ENCODE measurements around the gene AASDHPPT. TPM values are rescaled to one million over a fixed set of nuclear protein-coding genes. Genes with fewer than 3 reads are reported as not detected.
A peak's percentile ranks its signal among the peaks of the same experiment; 100 is the strongest.

AASDHPPT gene
- total RNA-seq, 1 experiment from 2014 or later: 74.6 TPM

DNA sequence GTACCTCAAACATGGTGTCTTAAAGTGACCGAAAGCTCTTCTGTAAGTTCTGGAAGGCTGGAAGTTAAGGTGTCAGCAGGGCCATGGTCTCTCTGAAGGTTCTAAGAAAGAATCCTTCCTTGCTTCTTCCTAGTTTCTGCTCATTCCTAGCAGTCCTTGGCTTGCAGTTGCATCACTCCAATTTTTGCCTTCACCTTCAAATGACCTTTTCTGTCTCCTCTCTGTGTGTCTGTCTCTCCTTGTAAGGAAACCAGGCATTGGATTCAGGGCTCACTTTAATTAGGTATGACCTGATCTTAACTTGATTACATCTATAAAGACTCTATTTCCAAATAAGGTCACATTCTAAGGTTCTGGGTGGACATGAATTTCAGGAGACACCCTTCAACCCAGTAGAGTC, 8.7 kb downstream of the AASDHPPT start:
- DNase-seq (ENCODE audit: low read depth): no peak

DNA sequence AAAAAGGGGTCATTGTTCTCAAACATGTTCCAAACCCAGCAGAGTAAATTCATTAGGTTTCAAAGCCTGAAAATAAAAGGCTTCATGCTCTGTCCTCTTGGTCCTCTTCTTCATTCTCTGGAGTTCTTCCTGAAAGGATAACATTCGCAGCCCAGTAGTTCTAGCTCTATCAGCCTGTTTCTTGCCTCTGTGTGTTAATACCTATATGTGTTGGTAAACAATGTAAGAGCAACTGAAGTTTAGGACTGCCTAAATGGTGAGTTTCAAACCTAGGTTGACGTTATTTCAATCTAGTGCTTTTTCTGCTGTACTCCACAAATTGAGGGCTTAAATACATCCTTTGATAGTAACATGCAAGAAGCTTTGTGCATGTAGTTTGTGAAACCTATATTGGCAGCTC, 9.4 kb downstream of the AASDHPPT start:
- no peak for DNase-seq (ENCODE audit: low read depth)

DNA sequence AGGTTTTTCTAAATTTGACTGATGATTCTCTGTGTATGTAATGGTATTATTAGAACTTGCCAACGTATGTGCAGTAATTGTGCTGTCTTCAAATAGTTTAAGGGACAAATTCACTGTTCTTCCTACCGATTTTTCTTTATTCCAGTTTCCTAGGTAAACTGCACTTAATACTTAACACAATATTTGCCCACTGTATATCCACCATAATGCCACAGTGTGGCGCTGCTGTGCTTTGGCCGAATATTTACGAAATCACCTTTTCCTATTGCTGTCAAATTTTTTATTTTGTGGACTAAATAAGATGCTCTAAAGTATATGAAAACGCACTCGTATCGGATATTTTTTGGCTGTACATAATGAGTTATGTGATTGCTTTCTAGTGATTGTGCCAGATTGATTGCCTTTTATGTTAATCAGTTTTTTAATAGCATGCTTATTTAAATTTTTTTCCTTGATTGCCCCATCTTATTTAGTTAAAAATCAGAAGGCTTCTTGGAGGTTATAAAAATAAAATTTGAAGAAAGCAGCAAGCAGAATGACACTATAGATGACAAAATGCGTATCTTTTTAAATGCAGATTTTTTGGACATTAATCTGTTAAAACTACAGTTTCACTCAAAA, 10.5 kb downstream of the AASDHPPT start:
- peak; percentile 54 for DNase-seq (ENCODE audit: low read depth)

DNA sequence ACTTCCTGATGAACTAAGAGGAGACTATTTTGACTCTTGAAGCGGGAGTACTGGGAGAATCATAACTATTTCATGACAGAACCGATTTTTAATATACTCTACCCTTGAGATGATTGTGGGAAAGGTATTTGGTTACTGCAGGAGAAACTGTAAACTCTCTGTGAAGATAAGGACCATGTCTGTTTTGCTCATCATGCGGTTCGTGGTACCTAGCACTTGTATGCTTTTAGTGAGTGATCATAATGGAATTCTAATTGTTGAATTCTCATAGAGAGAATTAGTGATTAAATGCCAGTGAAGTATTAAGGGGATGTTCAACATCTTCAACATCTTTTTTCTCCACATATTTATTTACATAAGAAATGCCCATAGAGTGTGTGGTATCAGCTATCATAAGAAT, 11.4 kb downstream of the AASDHPPT start:
- peak; percentile 8 for DNase-seq (ENCODE audit: low read depth)

DNA sequence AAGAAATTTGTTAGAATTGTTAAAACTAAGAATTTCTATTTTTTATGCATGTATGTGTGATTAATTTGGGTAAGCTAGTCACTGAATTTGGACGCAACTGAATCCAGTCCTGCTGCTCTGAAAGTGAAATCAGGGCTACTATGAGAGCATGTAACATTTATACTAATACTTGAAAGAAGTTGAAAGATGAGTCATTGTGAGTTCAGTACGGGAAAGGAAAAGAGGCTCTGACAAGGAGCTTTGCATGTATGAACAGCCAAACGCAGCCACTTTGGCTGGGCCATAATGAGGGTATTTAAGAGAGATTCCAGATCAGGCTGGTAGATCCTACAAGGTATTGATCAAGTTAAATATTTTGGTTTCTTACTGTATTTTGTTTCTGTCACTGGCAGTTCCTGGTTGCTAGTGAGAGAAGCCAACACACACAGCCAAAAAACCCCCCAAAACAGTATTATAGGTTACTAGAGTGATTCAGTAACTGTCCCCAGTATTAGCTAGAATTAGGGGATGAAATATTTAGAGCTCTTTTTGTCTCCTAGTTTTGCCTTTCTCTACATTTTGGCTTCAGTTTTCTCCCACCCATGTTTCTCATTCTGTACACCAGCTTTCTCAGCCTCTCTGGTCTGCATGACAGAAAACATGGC, 14.1 kb downstream of the AASDHPPT start:
- peak; percentile 70 for DNase-seq (ENCODE audit: low read depth)

DNA sequence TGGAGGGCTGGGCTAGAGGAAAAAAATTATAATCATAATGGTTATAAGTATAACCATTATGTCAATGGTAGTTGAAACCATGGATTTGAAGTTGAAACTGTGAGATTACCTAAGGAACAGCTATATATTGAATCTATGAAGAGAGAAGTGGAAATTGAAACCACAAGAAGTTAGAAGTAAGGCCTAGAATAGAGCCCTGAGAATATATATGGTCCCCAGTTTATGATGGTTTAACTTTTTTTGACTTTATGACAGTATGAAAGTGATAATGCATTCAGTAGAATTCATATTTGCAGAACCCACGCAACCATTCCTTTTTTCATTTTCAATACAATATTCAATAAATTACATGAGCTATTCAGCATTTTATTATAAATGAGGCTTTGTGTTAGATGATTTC, 15.0 kb downstream of the AASDHPPT start:
- no peak for DNase-seq (ENCODE audit: low read depth)

DNA sequence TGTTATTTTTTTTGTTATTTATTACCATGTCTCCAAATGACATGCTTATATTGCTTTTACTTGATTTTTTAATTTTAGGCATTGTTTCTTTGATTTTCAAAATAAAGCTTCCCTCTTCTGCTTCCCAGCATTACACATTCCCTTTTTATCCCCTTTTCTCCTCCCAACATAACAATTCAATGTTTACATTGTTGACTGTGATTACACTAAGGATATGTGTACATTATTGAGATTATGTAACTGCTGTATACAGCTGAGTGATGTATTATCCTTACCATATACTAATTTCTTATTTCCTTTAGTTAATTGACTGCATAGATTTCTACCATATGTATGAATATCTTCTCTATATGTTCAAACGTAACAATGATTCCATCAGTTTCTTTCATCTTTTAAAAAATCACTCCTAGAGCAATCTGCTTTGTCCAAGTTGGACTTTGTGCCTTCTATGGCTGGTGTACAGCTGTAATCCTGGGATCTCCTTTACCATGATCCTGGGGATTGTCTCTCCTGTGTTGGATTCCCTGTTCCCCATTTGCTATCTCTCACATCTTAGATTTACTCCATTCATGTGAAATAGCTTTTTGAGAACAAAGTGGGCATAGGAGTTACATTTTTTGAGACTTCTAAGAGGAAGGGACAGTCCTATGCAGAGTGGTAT, 21.6 kb downstream of the AASDHPPT start:
- DNase-seq (ENCODE audit: low read depth): no peak

DNA sequence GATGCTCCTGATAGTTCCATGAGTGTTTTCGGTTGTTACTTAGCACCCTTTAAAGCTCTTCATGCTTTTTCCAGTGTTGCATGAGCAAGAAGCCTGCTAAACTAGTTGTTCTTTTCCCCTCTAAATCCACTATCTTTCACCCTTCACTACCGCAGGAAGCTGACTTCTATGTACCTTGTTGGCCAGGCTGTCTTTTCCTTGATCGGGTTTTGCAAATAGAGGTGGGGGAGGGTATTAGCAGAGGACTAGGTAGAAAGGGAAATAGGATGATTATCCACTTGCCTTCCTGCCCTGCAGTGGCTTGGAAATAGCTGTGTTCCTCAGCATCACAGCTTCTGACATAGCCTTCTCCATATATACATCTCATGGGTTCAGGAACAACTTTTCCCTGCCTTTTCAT, 23.9 kb downstream of the AASDHPPT start:
- no peak for DNase-seq (ENCODE audit: low read depth)

DNA sequence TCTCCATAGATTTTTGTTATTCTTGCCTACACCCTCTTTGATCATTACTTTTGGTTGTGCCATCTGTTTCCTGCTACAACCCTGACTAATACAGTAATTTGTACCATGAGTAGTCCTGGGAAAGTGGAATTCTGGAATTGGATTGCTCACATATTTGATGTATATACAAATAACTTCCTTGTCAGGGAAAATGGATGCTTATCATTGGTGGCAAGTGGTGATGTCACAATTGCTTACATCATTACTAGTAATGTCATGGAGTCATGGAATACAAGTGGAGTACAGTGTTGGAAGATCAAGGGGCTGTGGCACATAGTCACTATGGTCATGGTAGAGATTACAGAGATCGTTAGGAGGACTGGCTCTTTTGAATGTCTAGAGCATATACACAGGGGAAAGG, 24.4 kb downstream of the AASDHPPT start:
- DNase-seq (ENCODE audit: low read depth): peak; percentile 34

DNA sequence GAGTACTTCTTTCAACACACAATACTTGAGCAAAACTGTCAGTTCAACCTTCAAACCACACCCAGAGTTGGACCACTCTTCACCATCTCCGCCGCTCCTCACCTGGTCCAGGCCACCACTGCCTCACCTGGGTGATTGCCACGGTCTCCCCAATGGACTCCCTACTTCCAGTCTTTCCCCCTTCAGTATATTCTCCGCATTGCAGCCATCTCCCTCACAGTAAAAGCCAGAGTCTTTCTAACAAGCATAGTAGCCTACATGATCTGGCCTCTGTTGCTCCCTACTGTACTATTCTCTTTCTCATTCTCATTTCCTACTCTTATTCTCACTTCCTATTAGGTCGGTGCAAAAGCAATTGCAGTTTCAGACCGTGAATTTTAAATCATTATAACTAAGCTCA, 28.5 kb downstream of the AASDHPPT start:
- no peak for DNase-seq (ENCODE audit: low read depth)

DNA sequence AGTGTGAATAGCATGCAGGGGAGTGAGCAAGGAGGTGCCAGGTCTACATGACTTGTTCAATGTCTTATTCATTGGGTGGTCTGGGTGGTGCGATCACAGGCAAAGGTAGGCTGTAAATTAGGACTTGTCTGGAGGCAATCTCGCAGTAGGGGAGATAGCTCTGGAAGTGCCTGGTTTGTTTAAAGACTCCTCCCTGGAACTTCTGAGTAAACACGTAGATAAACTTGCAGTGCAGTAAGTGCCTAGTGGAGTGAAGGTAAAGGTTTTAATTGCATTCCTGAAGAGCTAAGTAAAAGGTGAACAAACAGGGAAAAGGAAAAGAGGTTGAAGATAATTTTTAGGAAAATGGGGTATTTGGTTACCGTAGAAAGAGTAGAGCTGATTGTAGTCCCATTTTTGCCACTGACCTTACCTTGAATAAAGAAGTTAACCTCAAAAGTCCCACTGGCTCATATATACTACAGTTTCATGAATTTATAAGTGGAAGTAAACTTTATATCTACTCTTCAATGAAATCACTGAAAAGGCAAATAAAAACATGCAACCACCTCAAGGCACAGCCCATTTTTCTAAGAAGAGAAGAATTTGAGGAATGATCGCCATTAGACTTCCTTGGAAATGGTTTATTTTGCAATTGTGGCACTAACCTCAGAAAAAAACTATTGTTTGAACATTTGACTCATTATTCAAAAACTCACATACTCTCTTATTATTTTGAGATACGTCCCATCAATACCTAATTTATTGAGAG, 44.3 kb downstream of the AASDHPPT start:
- DNase-seq (ENCODE audit: low read depth): no peak

DNA sequence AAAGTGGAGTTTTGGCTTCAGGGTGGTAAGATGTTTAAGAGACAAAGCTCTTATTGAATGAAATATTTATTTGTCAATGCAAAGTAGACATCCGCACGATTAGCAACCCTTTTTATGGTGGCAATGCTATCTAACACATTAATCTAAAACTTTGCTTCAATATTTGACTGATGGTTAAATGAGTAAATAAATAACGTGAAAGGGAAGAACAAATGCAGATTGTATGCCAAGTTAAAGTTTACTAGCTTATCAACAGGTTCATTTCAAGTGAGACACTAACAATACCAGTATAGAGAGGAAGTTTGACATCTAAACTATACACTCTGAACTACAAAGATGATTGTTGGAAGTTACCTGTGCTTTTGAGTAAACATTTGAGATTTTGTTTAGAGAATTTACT, 50.1 kb downstream of the AASDHPPT start:
- no peak for DNase-seq (ENCODE audit: low read depth)

DNA sequence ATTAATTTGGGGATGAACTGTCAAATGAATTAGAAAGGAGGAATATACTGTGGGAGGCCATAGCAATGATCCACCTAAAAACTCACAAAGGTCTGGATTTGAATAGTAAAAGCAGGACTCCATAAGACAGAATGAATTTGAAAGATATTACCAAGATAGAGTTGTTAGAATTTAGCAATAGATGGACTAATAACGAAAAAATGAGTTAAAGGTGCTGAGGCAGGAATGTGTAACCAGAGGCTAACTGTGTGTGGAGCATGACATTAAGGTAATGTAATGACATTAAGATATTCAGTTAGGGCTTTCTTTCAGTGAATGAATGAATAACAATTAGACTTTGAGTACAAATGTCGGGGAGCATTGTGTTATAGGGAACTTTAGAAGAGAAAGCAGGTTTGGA, 51.3 kb downstream of the AASDHPPT start:
- no peak for DNase-seq (ENCODE audit: low read depth)

DNA sequence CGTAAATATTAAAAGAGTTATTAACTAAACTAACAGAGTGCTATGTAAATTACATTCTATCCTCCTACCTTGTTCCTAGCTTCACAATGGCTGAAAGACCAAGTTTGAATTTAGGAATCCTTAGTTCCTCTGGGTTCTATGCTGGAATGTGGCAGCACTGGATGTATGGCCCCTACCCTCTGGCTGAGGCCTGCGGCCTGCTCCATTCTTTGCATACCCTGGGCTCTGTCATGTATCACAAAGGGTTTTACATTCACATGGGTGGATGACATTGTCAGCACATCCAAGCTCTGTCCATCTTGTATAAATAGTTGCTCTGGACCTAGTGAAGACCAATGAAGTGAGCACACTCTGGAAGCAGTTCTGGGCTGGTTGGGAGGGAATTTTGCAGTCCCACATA, 54.5 kb downstream of the AASDHPPT start:
- DNase-seq (ENCODE audit: low read depth): no peak

DNA sequence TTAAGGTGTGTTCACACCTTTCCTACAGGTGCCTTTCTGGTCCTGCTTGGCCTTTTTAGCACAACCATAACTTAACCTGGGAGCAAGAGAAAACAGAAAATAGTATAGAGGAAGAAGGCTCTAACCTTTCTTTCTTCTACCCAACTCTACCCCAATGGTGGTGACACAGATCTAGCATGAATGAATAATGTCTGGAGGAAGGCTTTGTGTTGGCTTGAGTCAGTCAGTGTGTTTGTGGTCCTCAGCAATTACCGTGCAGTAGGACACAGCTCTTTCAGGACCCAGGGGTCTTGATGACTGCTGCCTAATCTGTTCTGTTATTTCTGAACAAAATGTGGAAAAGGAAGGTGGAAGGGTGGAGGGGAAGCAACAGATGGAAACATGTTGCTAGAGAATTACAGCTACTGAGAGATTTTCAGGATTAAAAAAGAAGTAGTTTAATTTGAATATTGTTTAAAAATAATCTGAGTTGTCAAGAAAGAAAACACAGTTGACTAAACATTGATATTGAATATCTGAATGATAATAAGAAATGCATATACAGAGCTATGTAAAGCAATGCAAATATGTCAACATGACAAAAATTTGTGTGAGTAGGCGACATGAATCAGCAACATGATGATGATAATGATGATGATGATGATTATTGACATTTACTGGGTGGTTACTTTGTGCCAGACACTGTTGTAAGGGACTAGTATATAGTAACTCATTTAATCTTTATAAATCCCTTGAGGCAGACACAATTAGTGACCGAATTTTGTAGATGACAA, 55.3 kb downstream of the AASDHPPT start:
- DNase-seq (ENCODE audit: low read depth): no peak

DNA sequence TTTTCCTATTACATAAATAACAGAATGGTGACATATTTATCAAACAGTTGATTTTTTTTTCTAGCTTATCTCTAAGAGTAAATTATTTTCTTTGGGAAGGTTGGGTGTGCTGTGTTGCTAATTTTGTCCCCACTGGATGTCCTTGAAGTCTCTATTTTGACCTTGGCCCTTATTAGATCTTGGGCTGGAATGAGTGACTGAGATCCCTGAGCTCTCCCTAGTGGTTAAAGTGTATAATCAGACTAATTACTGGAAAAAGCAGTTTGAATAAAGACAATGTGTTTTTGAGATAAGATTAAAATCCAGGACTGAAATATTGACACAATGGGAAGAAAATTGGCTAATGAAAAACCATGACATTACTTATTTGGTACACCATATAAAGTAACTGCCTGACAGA, 56.1 kb downstream of the AASDHPPT start:
- peak; percentile 5 for DNase-seq (ENCODE audit: low read depth)

DNA sequence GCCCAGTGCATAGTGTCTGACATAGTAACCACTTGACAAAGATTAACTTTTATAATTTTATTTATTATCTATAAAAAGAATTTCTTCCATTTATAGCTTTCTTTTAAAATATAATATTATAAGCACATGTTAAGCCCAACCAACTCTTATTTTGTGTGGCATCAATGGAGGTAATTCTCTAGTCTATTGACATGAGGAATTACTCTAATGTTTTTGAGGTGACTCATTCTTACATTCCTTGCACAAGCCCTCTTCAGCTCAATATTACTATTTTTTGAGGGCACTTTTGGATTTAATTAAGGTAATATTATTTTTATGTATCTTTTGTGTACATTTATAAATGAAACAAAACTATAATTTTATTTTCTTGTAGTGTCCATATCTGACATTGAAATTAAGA, 59.6 kb downstream of the AASDHPPT start:
- no peak for DNase-seq (ENCODE audit: low read depth)

DNA sequence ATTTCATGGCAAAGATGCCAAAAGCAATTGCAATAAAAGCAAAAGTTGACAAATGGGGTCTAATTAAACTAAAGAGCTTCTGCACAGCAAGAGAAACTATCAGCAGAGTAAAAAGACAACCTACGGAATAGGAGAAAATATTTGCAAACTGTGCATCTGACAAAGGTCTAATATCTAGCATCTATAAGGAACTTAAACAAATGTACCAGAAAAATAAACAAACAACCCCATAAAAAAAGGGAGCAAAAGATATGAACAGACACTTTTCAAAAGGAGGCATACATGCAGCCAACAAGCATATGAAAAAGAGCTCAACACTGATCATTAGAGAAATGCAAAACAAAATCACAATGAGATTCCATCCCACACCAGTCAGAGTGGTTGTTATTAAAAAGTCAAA, 60.3 kb downstream of the AASDHPPT start:
- DNase-seq (ENCODE audit: low read depth): no peak
